ENCODE results near the gene SMTNL2.

SMTNL2 gene

DNA sequence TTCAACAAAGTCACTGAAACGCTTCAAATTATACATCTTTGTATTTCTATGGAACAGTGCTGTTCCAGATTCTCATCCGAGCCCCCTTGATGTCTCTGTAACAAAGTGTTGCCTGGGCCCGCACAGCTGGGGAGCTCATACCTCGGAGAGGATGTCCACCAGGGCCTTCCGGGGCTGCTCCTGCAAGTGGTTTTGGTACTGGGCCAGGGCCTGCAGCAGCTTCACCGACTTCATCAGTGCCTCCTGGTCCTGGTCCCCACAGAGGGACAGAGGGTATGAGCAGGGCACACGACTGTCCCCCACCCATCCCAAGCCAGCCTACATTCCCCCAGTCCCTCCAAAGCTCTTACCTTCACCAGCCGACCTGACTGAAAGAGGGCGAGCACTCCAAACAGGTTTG, 30.7 kb upstream of the SMTNL2 start:
- H3K36me3 ChIP-seq: peaks cover 55% of the 10 kb centered on the region
- H3K4me1 ChIP-seq: peaks cover 25% of the 10 kb centered on the region
- peak overlapping the region; percentile 88 for H3K27ac ChIP-seq
- peak overlapping the region; percentile 90 for H3K9ac ChIP-seq
- peak overlapping the region; percentile 80 for H3K4me3 ChIP-seq
- no peak for TF ChIP-seq Cebpa-rat (IDR thresholded peaks at IDR 0.05)
- no peaks in the 10 kb centered on the region for H3K9me3 ChIP-seq
- peaks cover 56% of the 10 kb centered on the region for H4K20me1 ChIP-seq
- no peaks in the 10 kb centered on the region for H3K27me3 ChIP-seq
- H3K4me2 ChIP-seq: peak overlapping the region; percentile 98

DNA sequence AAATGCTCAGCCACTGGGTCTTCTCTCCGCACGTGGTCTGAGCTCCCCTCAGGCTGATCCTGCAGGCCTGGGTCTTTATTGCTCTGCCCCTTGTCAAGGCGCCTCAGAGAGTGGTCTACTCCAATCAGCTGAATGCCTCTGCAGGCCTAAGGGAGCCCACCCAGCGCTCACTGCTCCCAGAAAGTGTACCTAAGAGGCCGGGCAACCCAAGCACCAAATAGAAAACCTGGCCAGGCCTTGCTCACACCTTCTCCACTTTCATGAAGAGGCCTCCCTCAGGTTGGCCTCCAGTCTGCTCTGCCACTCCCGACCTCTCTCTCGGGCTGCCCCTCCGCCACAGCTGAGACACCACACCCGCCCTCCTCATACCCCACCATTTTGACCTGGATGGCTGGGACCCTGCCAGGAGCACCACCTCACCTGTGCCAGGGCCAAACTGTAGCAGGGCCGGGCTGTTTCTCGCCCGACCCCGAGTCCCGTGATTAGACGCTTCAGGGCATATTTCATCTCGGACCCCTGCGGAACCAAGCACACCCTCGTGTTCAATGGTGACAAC, 29.8 kb upstream of the SMTNL2 start:
- peaks cover 48% of the 10 kb centered on the region for H4K20me1 ChIP-seq
- no peak for TF ChIP-seq Cebpa-rat (IDR thresholded peaks at IDR 0.05)
- H3K9me3 ChIP-seq: no peaks in the 10 kb centered on the region
- peak overlapping the region; percentile 88 for H3K27ac ChIP-seq
- H3K36me3 ChIP-seq: peaks cover 47% of the 10 kb centered on the region
- H3K4me1 ChIP-seq: peaks cover 29% of the 10 kb centered on the region
- peak overlapping the region; percentile 98 for H3K4me2 ChIP-seq
- no peaks in the 10 kb centered on the region for H3K27me3 ChIP-seq
- peak overlapping the region; percentile 80 for H3K4me3 ChIP-seq
- peak overlapping the region; percentile 90 for H3K9ac ChIP-seq

DNA sequence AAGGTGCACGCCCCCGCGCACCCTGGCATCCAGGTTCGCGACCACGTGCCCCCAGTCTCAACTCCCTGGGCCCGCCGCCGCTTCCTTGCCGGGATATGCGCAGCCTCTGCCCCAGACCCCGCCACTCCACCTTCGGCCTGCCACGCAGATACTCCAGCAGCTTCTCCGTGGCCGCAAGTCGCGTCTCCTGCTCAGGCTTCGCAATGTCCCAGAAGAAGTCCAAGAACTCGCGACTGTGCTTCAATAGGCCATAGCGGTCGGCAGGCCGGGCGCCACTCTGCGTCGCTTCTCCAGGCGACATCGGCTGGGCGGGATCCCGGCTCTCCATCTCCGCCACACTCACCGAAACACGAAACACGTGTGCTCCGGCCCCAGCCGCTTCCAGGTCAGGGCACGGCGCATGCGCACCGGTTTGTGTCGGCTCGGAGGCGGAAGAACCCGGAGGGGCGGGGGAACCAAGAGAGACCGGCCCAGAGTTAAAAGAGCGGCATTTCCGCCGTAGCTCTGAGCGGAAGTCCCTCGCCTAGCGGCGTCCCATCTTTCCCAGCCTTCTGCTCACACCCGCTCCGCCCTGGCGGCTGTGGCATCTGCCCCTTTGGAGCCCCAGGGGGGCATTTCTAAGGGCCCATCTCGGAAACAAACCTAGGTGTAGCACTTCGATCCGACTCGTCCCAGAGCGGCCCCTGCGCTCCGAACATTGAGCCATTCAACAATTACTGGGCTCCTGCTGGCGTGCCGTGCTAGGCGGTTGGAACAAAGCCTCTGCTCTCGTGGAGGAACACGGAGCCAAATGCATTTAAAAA, 29.1 kb upstream of the SMTNL2 start, which contains the start of gene MYBBP1A:
TSS of gene MYBBP1A (minus strand) at position 388 of the 803 bp plus-strand sequence. CDS start at position 328, 60 bp downstream.
- peak within 1 kb of the TSS; percentile 80 for H3K4me3 ChIP-seq
- no peaks in the 10 kb centered on the region for H3K9me3 ChIP-seq
- peak within 1 kb of the TSS; percentile 98 for H3K4me2 ChIP-seq
- peaks cover 36% of the 10 kb centered on the region for H3K4me1 ChIP-seq
- H3K9ac ChIP-seq: peak within 1 kb of the TSS; percentile 90
- peaks cover 42% of the 10 kb centered on the region for H4K20me1 ChIP-seq
- no peaks in the 10 kb centered on the region for H3K27me3 ChIP-seq
- no peak for TF ChIP-seq Cebpa-rat (IDR thresholded peaks at IDR 0.05)
- H3K27ac ChIP-seq: peak within 1 kb of the TSS; percentile 88
- H3K36me3 ChIP-seq: peaks cover 40% of the 10 kb centered on the region

DNA sequence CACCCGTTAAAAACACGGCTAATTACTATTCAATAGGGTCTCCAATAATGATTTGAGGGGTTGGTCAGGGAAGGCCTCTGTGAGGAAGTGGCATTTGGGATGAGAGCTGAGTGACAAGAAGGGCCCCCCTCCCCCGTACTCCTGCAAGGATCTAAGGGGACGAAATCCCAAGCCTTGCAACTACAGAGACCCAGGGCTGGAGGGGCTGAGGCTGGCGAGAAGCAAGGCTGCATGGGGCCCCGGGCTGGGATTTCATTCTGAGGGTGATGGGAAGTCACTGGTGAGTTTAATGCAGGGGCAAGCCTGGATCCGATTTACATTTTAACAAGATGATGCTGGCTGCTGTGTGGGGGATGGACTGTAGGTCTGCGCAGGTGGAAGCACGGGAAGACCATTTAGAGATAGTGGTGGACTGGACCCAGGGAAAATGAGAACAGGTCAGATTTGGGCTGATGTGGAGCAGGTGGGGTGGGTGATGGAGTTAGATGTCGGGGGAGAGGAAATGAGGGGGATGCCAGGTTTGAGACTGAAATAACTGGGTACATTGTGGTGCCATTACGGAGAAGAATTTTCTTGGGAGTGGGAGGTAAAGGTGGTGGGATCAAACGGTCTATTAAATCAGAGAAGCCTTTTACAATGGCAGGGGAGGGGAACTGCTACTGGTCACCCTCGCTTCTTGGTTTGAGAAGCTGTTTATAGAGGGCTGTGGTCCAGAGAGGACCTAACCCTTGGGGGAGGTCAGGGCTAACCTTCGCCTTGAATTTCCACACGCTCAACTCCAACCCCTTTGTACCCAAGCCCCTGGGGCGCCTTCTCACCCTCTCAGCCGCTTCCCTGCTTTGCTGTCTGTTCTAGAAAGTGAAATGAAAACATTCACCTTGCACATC, 28.2 kb upstream of the SMTNL2 start:
- Histone ChIP-seq H3K27me3 (no peaks in the 10 kb centered on the region), H3K9ac (peak overlapping the region; percentile 90), H3K36me3 (peaks cover 31% of the 10 kb centered on the region), H3K4me2 (peak overlapping the region; percentile 98), H3K4me3 (peak overlapping the region; percentile 80), H3K27ac (peak overlapping the region; percentile 88), H3K4me1 (peaks cover 45% of the 10 kb centered on the region), H3K9me3 (no peaks in the 10 kb centered on the region), H4K20me1 (peaks cover 32% of the 10 kb centered on the region; the same call in 1 of the 2 replicates)
- no peak for TF ChIP-seq Cebpa-rat (IDR thresholded peaks at IDR 0.05)

DNA sequence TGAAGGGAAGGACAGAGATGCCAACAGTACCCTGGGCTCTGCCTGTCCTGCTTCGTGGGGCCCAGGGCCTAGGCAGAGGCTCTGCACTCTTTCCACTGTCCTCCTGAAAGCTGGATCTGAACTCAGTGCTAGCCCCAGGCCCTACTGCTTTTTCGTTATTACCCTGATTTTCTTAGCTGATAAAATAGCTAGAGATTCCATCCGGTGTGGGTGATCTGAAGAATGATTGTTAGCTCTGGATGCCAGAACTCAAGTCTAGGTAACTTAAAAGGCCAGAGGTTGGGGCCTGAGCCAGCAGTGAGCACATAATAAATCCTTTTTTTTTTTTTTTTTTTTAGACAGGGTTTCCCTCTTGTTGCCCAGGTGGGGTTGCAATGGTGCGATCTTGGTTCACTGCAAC, 27.3 kb upstream of the SMTNL2 start:
- Histone ChIP-seq H3K27ac (no peak overlapping the region), H3K4me2 (no peak overlapping the region), H3K36me3 (peaks cover 22% of the 10 kb centered on the region), H3K9ac (no peak overlapping the region), H4K20me1 (peaks cover 24% of the 10 kb centered on the region; the same call in 1 of the 2 replicates), H3K4me3 (no peak overlapping the region), H3K4me1 (peaks cover 54% of the 10 kb centered on the region), H3K27me3 (no peaks in the 10 kb centered on the region), H3K9me3 (no peaks in the 10 kb centered on the region)
- TF ChIP-seq Cebpa-rat (IDR thresholded peaks at IDR 0.05): no peak

DNA sequence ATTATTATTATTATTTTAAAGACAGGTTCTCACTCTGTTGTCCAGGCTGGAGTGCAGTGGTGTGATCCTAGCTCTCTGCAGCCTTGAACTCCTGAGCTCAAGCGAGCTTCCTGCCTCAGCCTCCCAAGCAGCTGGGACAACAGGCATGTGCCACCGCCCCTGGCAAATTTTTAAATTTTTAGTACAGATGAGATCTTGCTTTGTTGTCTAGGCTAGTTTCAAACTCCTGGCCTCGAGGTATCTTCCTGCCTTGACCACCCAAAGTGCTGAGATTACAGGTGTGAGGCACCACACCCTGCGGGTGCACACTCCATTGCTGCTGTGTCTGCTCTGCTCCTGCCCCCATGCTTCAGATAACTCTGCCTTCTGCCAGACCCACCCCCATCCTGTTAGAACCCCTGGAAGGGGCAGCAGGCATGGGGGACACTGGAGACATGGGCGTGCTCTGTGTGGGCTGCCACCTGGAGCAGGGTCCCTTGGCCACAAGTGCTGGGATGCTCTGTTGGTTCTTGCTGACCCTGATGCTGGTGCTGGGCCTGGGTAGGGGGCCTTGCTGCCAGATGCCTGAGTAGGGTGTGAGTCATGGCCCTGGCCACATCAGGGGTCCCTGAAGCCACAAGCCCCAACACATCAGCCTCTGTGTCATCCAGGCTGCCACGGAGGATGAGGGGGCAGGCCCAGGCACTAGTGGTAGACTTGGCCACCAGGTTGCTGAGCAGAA, 26.5 kb upstream of the SMTNL2 start:
- Histone ChIP-seq H3K27ac (no peak overlapping the region), H4K20me1 (peaks cover 18% of the 10 kb centered on the region; the same call in 1 of the 2 replicates), H3K9ac (no peak overlapping the region), H3K4me3 (no peak overlapping the region), H3K9me3 (no peaks in the 10 kb centered on the region), H3K27me3 (no peaks in the 10 kb centered on the region), H3K4me2 (no peak overlapping the region), H3K36me3 (peaks cover 14% of the 10 kb centered on the region), H3K4me1 (peaks cover 62% of the 10 kb centered on the region)
- no peak for TF ChIP-seq Cebpa-rat (IDR thresholded peaks at IDR 0.05)

DNA sequence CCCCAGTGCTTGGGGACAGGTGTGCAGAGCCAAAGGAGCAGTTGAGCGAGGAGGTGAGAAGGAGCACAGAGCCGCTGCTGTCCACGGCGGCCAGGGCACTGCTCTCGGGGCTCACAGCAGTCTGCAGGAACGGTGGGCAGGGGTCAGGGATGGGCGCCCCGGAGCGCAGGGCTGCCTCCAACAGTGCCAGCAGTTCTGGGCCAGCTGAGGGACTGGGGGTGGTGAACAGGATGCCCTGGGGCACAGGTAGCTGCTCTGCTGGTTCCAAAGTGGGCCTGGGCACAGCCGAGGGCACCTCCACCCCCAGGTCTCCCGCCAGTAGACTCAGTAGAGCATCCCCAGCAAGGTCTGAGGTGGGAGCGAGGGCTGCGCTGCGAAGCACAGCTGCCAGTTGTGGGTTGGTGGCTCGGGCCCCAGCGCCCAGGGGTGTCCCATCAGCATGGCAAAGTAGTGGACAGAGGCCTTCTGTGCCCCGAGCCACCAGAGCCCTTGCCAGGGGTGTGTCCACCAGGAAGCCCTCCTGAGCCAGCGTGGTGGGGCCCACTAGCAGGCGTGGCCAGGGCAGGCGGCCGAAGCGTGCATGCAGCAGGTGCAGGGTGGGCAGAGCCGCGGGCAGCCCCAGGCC, 25.9 kb upstream of the SMTNL2 start:
- no peak overlapping the region for H3K27ac ChIP-seq
- no peak overlapping the region for H3K4me3 ChIP-seq
- H3K9ac ChIP-seq: no peak overlapping the region
- peaks cover 13% of the 10 kb centered on the region; the same call in 1 of the 2 replicates for H4K20me1 ChIP-seq
- no peak overlapping the region for H3K4me2 ChIP-seq
- H3K4me1 ChIP-seq: peaks cover 61% of the 10 kb centered on the region
- no peaks in the 10 kb centered on the region for H3K27me3 ChIP-seq
- H3K9me3 ChIP-seq: no peaks in the 10 kb centered on the region
- H3K36me3 ChIP-seq: peaks cover 7% of the 10 kb centered on the region
- no peak for TF ChIP-seq Cebpa-rat (IDR thresholded peaks at IDR 0.05)

DNA sequence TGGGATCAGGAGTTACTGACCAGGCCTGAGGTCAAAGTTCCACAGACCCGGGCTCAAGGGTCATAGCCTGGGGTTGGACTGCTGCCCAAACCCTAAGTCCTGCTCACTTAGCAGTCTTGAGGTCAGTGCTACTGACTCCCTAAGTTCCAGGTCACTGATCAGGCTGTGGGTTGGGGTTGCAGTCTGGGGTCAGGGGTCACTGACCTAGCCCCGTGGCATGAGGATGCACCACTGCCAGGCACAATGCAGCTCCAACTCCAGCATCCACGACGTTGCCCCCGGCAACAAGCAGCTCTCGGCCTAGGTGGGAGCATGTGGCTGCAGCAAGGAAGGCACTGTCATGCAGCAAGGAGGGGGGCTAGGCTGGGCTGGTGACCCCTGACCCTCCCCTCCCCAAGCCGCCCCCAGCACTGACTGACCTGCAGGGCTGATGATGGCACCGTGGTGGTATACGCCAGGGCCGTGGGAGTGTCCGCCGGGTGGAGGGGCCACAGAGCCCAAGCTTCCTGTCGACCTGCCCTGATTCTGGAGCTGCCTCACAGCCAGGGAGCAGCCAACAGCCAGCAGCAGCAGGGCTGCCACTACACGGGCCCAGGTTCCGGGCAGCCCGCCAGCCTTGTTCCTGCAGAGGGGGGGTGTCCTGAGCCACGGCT, 25.1 kb upstream of the SMTNL2 start:
- H3K9me3 ChIP-seq: no peaks in the 10 kb centered on the region
- peaks cover 5% of the 10 kb centered on the region; the same call in 1 of the 2 replicates for H4K20me1 ChIP-seq
- peak overlapping the region; percentile 59; the same call in 1 of the 2 replicates for H3K4me2 ChIP-seq
- no peaks in the 10 kb centered on the region for H3K27me3 ChIP-seq
- no peak overlapping the region for H3K9ac ChIP-seq
- no peak overlapping the region for H3K27ac ChIP-seq
- no peak for TF ChIP-seq Cebpa-rat (IDR thresholded peaks at IDR 0.05)
- H3K36me3 ChIP-seq: no peaks in the 10 kb centered on the region; the same call in 1 of the 2 replicates
- H3K4me3 ChIP-seq: no peak overlapping the region
- peaks cover 53% of the 10 kb centered on the region for H3K4me1 ChIP-seq

Measured in BLaER1 (cell line).